Measurements from ENCODE around the gene PRKAR2A.
"Not testable (repeated sequence)": the region's sequence is repeated elsewhere in the genome, so short reads cannot be mapped to it uniquely, and the experiment has no call there.

Gene PRKAR2A

GRCh38 chr3:48835650-48836366 lies 11.9 kb downstream of the PRKAR2A start:
- no peak for DNase-seq

DNA sequence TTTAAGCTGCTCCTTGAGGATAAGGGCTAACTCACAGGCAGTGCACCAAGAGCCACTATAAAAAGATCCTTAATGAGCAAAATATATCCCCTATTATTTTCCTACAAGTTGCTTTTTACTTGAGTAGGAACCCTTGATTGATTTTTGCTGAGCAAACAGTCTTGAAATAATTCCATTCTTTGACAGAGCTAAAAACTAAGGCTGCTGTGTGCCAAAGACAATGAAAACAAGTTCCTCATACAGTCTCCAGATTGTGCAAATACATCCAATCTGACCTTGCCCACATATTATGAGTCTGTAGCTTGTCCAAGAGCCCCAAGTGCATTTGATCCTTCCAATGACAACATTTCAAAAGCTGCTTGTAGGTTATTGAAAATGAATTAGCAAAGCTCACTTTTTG lies 15.0 kb downstream of the PRKAR2A start:
- no peak for DNase-seq

GRCh38 chr3:48830715-48831114 lies 17.0 kb downstream of the PRKAR2A start:
- no peak for DNase-seq

GRCh38 chr3:48829525-48829924 lies 18.1 kb downstream of the PRKAR2A start:
- DNase-seq: not testable (repeated sequence)

DNA sequence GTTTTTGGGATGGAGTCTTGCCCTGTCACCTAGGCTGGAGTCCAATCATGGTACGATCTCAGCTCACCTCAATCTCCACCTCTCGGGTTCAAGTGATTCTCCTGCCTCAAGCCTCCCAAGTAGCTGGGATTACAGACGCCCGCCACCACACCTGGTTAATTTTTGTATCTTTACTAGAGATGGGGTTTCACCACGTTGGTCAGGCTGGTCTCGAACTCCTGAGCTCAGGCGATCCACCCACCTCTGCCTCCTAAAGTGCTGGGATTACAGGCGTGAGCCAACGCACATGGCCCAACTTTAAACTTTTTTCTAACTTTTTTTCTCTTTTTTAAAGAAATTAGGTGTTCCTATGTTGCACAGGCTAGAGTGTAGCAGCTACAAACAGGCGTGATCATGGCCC lies 19.8 kb downstream of the PRKAR2A start:
- not testable (repeated sequence) for DNase-seq

- no peak for DNase-seq
Observed at GRCh38 chr3:48826451-48826850, 21.2 kb downstream of the PRKAR2A start.

- DNase-seq: no peak
Observed at GRCh38 chr3:48820612-48821324, 26.9 kb downstream of the PRKAR2A start.

- DNase-seq: no peak
Observed at GRCh38 chr3:48819234-48820221, 28.1 kb downstream of the PRKAR2A start.

DNA sequence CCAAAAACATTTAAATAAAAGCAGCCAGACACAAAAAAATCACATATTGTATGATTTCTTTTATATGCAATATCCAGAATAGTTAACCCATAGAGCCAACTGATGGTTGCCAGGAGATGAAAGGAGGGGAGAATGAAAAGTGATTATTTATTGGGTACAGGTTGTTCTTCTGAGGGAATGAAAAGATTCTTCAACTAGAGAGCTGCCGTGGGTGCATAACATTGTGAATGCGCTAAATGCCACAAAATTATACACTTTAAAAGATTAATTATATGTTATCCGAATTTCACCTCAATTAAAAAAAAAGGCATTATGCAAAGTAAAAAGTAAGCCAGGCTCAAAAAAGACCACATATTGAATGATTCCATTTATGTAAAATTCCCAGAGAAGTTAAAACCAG lies 36.1 kb downstream of the PRKAR2A start:
- DNase-seq: no peak

- DNase-seq: no peak
Observed at GRCh38 chr3:48804930-48805329, 42.7 kb downstream of the PRKAR2A start.

DNA sequence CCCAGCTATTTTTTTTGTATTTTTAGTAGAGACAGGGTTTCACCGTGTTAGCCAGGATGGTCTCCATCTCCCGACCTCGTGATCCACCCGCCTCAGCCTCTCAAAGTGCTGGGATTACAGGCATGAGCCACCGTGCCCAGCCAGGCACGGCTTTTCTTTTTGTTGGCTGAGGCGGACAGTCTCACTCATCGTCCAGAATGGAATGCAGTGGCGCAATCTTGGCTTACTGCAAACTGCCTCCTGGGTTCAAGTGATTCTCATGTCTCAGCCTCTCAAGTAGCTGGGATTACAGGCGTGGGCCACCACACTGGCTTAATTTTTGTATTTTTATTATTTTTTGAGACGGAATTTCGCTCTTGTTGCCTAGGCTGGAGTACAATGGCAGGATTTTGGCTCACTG lies 46.8 kb downstream of the PRKAR2A start:
- not testable (repeated sequence) for DNase-seq

DNA sequence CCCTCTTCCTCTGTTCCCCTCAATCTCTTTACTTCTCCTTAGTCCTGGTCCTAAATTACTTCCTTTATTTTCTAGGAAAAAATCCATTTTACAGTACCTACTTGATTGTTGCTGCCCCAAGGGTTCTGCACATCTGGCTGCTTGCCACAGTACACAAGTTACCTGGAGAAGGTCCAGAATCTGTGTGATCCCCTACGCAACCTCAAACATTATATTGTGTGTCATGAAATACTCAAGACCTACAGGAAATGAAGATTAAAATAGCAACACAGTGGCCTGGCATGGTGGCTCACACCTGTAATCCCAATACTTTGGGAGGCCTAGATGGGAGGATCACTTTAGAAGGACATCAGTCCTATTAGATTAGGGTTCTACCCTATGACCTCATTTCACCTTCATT lies 48.7 kb downstream of the PRKAR2A start:
- DNase-seq: no peak

- DNase-seq: no peak
Observed at GRCh38 chr3:48797626-48798025, 50.0 kb downstream of the PRKAR2A start.

- no peak for DNase-seq
Observed at GRCh38 chr3:48795997-48796732, 51.5 kb downstream of the PRKAR2A start.

GRCh38 chr3:48793484-48793883 lies 54.2 kb downstream of the PRKAR2A start:
- DNase-seq: not testable (repeated sequence)

- DNase-seq: no peak
Observed at GRCh38 chr3:48789665-48790064, 58.0 kb downstream of the PRKAR2A start.

DNA sequence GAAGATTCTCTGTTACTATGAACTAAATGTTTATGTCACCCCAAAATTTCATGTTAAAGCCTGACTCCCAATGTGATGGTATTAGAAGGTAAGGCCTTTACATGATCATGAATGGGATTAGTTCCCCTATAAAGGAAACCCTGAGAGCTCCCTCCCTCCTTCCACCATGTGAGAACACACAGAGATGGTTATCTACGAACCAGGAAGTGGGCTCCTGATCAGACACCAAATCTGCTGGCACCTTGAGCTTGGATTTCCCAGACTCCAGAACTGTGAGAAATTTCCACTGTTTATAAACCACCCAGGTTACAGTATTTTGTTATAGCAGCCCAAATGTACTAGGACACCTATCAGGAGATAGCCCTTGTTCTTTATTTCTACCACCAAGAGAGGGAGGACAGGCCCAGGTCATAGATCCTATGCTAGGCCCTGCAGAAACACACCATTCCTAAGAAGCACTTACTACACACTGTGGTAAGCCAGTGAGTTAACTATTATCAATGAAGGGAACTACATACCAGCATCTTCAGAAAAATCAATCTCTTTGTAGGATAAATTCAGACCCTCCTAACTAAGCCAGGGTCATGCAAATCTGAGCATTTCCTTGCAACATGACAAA lies 59.0 kb downstream of the PRKAR2A start:
- no peak for DNase-seq

DNA sequence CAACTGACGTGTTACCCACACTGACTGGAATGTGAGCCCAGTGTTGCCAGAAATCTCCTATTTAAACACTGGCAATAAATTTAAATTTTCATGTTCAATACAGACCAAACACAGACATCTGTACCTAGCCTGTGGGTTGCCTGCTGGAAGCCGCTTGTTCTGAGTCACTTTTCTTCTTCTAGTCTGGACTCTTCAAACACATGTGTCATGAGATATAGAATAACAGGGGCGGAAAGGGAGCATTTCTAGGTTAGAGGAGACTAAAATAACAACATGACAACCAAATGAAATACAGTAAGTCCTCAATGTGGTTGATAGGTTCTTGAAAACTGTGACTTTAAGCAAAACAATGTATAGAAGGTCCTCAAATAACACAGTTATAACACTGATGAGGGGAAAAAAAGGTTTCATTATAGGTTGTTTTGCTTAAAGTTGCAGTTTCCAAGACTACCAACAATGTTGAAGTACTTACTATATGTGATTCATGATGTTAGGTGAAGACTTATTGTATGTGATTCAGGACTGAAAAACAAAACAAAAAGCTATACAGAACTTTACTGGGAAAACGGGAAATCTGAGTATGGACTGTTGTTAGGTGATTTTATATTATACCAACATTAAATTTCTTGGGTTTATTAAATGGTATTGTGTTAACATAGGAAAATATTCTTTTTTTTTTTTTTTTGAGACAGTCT lies 63.1 kb downstream of the PRKAR2A start:
- no peak for DNase-seq

DNA sequence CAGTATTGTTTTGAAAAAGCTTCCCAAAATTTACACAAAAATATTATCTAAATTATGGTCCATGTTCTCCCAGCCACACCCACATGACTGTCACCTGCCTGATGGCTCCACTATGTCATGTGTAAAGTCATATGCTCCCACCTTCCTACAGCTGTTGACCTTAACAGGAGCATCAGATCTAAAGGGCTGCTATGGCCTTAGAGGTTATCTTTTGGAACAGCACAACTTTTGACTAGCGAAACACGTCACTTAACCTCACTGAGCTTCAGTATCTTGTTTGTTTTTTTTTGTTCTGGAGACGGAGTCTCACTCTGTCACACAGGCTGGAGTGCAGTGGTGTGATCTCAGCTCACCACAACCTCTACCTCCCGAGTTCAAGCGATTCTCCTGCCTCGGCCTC lies 64.4 kb downstream of the PRKAR2A start:
- no peak for DNase-seq

GRCh38 chr3:48782046-48782445 lies 65.6 kb downstream of the PRKAR2A start:
- DNase-seq: no peak

DNA sequence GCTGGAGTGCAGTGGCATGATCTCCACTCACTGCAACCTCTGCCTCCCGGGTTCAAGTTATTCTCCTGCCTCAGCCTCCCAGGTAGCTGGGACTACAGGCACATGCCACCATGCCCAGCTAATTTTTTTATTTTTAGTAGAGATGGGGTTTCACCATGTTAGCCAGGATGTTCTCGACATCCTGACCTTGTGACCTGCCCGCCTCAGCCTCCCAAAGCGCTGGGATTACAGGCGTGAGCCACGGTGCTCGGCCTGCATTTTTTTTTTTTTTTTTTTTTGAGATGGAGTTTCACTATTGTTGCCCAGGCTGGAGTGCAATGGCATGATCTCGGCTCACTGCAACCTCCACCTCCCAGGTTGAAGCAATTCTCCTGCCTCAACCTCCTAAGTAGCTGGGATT lies 69.1 kb downstream of the PRKAR2A start:
- DNase-seq: not testable (repeated sequence)

- DNase-seq: no peak
Observed at GRCh38 chr3:48776854-48777253, 70.8 kb downstream of the PRKAR2A start.

Data from KG1 (cell line).